A673 (cell line): ENCODE data around the gene FBXL19. TPM values are rescaled to one million over a fixed set of nuclear protein-coding genes. Genes with fewer than 3 reads are reported as not detected.

Source experiments
- BruUV-seq: library from RNA; stranded (reverse); fragments of 400-500 nt; replicated peaks from 2 replicates; lab custom pipeline; 2021; lab: Mats Ljungman, UMichigan
- CTCF ChIA-PET: fragments of 300-600 bp; sonication (Branson Sonifier 250); formaldehyde crosslinking; loops from one replicate; lab custom pipeline; 2022; ENCODE audit warnings: antibody characterized with exemption; lab: Charles Lee
- POLR2A ChIA-PET: fragments of 300-600 bp; sonication (Branson Sonifier 250); formaldehyde crosslinking; loops from one replicate; lab custom pipeline; 2022; ENCODE audit warnings: antibody characterized with exemption; ENCODE audit not compliant: low non-redundant PET; lab: Charles Lee
- DNase-seq: peaks from one replicate; pipeline ENCODE4 v3.0.0-alpha.2; 2015; ENCODE audit warnings: low spot score
- H3K27ac ChIP-seq: fragments of 200-600 bp; sonication (generic); 2 replicates; pipeline ENCODE4 v1.5.1; 2016; ENCODE audit warnings: mixed run types, low read depth, mild to moderate bottlenecking, mixed read lengths, antibody characterized with exemption, low read length; ENCODE audit not compliant: poor library complexity, severe bottlenecking
- H3K27me3 ChIP-seq: fragments of 200-600 bp; sonication (generic); replicated peaks from 2 replicates; pipeline ENCODE4 v1.6.1; 2017; ENCODE audit warnings: mixed run types, low read depth, mild to moderate bottlenecking, mixed read lengths, antibody characterized with exemption, low read length; ENCODE audit not compliant: insufficient read depth, poor library complexity
- H3K36me3 ChIP-seq: fragments of 200-600 bp; sonication (generic); 2 replicates; pipeline ENCODE4 v1.6.1; 2016; ENCODE audit warnings: mixed run types, mild to moderate bottlenecking, mixed read lengths, antibody characterized with exemption, low read length; ENCODE audit not compliant: insufficient read depth, poor library complexity, severe bottlenecking
- H3K4me1 ChIP-seq: fragments of 200-600 bp; sonication (generic); 2 replicates; pipeline ENCODE4 v1.6.1; 2017; ENCODE audit warnings: mixed run types, mild to moderate bottlenecking, mixed read lengths, antibody characterized with exemption, low read length; ENCODE audit not compliant: insufficient read depth, poor library complexity, severe bottlenecking
- H3K4me3 ChIP-seq: fragments of 200-600 bp; sonication (generic); 2 replicates; pipeline ENCODE4 v1.5.1; 2016; ENCODE audit warnings: low read depth, mixed run types, mild to moderate bottlenecking, mixed read lengths, low read length; ENCODE audit not compliant: poor library complexity, severe bottlenecking
- H3K9me3 ChIP-seq: fragments of 200-600 bp; sonication (generic); 2 replicates; pipeline ENCODE4 v1.6.1; 2016; ENCODE audit warnings: mixed run types, low read depth, mild to moderate bottlenecking, mixed read lengths, antibody characterized with exemption, low read length; ENCODE audit not compliant: poor library complexity, severe bottlenecking
- EZH2 ChIP-seq: fragments of 200-600 bp; sonication (generic); IDR thresholded peaks from 2 replicates; pipeline ENCODE4 v1.6.1; 2017; ENCODE audit warnings: borderline replicate concordance, low read depth, mild to moderate bottlenecking, mixed read lengths, antibody characterized with exemption, low read length; ENCODE audit not compliant: poor library complexity, severe bottlenecking
- intact Hi-C: fragments of 100-400 bp; cut with micrococcal nuclease; formaldehyde crosslinking; loops from one replicate; pipeline ENCODE4 v1.10.0; 2022; ENCODE audit not compliant: unreplicated experiment
- total RNA-seq: library from RNA; stranded (reverse); gene quantifications from 2 replicates; pipeline ENCODE4 v1.2.3, GENCODE V29; 2021
- TF ChIP-seq, protein P1 (sequence below): fragments of 300-800, 200-600 bp; sonication (generic); conservative IDR thresholded peaks from 2 replicates; pipeline ENCODE4 v1.5.1; 2017; ENCODE audit warnings: low read depth, mild to moderate bottlenecking, antibody characterized with exemption, low read length, moderate library complexity, mixed read lengths

FBXL19 gene
- total RNA-seq, 1 experiment from 2014 or later = 39.3 TPM

DNA sequence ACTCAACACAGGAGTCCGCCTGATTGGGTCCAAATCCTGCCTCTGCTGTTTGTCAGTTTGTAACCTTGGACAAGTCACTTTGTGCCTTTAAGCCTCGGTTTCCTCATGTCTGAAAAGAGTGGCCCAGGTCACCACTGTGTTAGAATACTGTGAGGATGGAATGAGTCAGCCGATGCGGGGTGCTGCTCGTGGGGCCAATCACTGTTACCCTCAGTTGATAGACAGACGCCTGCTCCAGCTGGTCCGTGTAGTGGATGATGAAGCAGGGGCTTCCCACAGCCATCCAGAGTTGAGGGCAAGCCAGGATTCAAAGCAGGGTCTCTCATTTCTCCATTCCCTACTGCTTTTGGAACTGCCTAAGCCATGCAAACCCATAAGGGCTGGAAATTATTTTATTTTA is 5.8 kb downstream of the FBXL19 start:
- Histone ChIP-seq H3K4me1 (peaks cover 11% of the 10 kb centered on the region), H3K27me3 (no peaks in the 10 kb centered on the region), H3K9me3 (no peaks in the 10 kb centered on the region), H3K4me3 (no peak overlapping the region), H3K27ac (no peak overlapping the region), H3K36me3 (peaks cover 29% of the 10 kb centered on the region)
- POLR2A ChIA-PET = no interaction called here
- intact Hi-C loops = no loop called here
- CTCF ChIA-PET = no interaction called here
- no peak for DNase-seq
- no TSS peak for BruUV-seq
- TF ChIP-seq, protein P1, sequence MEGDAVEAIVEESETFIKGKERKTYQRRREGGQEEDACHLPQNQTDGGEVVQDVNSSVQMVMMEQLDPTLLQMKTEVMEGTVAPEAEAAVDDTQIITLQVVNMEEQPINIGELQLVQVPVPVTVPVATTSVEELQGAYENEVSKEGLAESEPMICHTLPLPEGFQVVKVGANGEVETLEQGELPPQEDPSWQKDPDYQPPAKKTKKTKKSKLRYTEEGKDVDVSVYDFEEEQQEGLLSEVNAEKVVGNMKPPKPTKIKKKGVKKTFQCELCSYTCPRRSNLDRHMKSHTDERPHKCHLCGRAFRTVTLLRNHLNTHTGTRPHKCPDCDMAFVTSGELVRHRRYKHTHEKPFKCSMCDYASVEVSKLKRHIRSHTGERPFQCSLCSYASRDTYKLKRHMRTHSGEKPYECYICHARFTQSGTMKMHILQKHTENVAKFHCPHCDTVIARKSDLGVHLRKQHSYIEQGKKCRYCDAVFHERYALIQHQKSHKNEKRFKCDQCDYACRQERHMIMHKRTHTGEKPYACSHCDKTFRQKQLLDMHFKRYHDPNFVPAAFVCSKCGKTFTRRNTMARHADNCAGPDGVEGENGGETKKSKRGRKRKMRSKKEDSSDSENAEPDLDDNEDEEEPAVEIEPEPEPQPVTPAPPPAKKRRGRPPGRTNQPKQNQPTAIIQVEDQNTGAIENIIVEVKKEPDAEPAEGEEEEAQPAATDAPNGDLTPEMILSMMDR = no peak
- no peak for TF ChIP-seq EZH2

DNA sequence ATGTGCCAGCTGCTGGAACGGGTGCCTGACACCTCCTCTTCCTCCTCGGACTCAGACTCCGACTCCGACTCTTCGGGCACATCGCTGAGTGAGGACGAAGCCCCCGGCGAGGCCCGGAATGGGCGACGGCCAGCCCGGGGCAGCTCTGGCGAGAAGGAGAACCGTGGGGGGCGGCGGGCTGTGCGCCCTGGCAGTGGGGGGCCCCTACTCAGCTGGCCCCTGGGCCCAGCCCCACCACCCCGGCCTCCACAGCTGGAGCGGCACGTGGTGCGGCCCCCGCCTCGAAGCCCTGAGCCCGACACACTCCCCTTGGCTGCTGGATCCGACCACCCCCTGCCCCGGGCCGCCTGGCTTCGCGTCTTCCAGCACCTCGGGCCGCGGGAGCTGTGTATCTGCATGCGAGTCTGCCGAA is 6.8 kb downstream of the FBXL19 start:
- no peak overlapping the region for H3K4me3 ChIP-seq
- POLR2A ChIA-PET = no interaction called here
- no peak for DNase-seq
- intact Hi-C loops = no loop called here
- CTCF ChIA-PET = no interaction called here
- H3K27me3 ChIP-seq = no peaks in the 10 kb centered on the region
- no peaks in the 10 kb centered on the region for H3K9me3 ChIP-seq
- H3K36me3 ChIP-seq = peaks cover 29% of the 10 kb centered on the region
- peaks cover 5% of the 10 kb centered on the region for H3K4me1 ChIP-seq
- no peak for TF ChIP-seq EZH2
- TF ChIP-seq, protein P1 = no peak
- no peak overlapping the region for H3K27ac ChIP-seq
- no TSS peak for BruUV-seq

DNA sequence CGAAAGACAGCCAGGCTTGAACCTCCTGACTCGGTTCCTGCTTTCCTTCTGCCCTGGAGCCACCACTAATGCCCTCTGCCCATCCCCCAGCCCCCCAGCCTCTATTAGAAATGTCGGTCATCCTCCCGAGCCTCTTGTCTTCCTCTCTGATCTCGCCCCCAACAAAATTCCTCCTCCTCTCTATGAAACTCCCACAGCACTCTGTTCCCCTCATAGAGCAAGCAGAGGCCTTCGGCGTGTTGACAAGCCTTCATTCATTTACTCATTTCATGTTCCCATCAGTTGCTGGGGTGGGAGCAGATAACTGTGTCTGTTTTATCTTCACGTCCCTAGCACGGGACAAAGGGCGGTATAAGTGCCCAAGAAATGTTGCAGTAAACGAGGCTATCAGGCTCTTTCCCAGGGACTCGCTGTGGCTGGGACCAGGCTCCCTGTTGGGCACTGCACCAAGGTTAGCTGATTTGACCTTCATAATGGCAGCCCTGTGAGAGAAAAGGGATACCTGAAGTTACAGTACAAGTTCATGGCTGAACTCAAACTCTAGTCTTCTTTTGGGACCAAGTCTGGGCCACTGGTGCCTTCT is 7.8 kb downstream of the FBXL19 start:
- Histone ChIP-seq H3K9me3 (no peaks in the 10 kb centered on the region), H3K27me3 (no peaks in the 10 kb centered on the region), H3K4me1 (peaks cover 5% of the 10 kb centered on the region), H3K36me3 (peaks cover 32% of the 10 kb centered on the region), H3K4me3 (no peak overlapping the region), H3K27ac (no peak overlapping the region)
- ChIA-PET CTCF (interaction anchor here (1.0 kb wide), 1 partner anchor 22 kb away, joined by 4 read pairs; no protein-coding TSS in a partner anchor), POLR2A (no interaction called here)
- BruUV-seq = TSS peak; percentile 6
- TF ChIP-seq EZH2 = no peak
- TF ChIP-seq, protein P1 = no peak
- intact Hi-C loops = no loop called here
- DNase-seq = no peak
